Measurements from ENCODE around the gene LPAR1. TPM values are rescaled to one million over a fixed set of nuclear protein-coding genes. Genes with fewer than 3 reads are reported as not detected.

The LPAR1 gene
- total RNA-seq, 4 donors from 2014 or later: 21.9 to 55.0 (median 25.9) TPM

DNA sequence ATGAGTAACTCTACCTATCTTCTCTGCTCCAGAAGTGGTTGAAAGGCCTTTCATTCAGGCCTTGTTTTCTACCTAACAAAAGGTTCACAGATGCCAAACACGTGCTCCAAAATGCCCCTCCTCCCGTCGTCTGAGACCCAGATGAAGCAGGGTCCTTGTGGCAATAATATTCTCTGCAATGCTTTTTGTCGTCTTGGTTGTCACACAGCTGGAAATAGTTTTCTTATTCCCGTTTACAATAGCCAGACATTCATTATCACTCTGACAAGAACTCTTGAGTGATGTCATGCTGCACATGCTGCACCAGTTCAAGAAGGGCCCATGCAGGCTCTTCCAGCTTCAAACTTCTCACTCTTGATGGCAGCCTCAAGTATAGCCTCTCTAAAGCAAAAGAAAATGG is 7.8 kb downstream of the LPAR1 start:
- WGBS, 2 donors: 57 to 68% methylated on average over 5 of the region's 5 CpGs
- intact Hi-C loops (cut with DNase I; ENCODE audit: low total_unique reads): no loop called here
- no peak for DNase-seq (ENCODE audit: low spot score in 2 of 2)

DNA sequence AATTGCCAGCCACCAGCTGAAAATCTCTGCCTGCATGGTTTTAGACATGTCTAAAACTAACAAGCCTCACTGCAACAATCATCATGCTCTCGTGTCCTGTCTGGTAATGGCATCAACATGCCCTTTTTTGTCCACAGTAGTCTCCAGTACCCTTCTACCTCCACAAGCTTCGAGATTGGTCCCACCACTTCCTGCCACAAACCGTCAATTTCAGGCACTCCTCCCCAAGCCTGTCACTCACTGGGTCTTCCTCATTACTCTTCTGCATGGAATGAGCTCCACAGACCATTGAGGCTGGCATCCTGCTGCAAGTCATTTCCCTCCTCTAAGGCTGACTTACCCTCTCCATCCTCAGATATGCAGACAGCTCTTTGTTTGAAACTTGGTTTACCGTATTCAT is 9.0 kb downstream of the LPAR1 start:
- DNase-seq (ENCODE audit: low spot score in 2 of 2): no peak
- intact Hi-C loops (cut with DNase I; ENCODE audit: low total_unique reads): no loop called here
- H3K4me3 ChIP-seq (ENCODE audit: low read depth, poor library complexity, severe bottlenecking): no peak overlapping the region
- TF ChIP-seq, protein P1, sequence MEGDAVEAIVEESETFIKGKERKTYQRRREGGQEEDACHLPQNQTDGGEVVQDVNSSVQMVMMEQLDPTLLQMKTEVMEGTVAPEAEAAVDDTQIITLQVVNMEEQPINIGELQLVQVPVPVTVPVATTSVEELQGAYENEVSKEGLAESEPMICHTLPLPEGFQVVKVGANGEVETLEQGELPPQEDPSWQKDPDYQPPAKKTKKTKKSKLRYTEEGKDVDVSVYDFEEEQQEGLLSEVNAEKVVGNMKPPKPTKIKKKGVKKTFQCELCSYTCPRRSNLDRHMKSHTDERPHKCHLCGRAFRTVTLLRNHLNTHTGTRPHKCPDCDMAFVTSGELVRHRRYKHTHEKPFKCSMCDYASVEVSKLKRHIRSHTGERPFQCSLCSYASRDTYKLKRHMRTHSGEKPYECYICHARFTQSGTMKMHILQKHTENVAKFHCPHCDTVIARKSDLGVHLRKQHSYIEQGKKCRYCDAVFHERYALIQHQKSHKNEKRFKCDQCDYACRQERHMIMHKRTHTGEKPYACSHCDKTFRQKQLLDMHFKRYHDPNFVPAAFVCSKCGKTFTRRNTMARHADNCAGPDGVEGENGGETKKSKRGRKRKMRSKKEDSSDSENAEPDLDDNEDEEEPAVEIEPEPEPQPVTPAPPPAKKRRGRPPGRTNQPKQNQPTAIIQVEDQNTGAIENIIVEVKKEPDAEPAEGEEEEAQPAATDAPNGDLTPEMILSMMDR (IDR thresholded peaks at IDR 0.05): no peak
- TF ChIP-seq POLR2A (IDR thresholded peaks at IDR 0.05): no peak
- WGBS, 2 donors: 76 to 90% methylated on average over 4 of the region's 4 CpGs

More for the DNA sequence above, 7.8 kb downstream of the LPAR1 start:
- TF ChIP-seq, protein P1 (IDR thresholded peaks at IDR 0.05): no peak
- no peak for TF ChIP-seq POLR2A (IDR thresholded peaks at IDR 0.05)
- H3K4me3 ChIP-seq (ENCODE audit: low read depth, poor library complexity, severe bottlenecking): no peak overlapping the region

DNA sequence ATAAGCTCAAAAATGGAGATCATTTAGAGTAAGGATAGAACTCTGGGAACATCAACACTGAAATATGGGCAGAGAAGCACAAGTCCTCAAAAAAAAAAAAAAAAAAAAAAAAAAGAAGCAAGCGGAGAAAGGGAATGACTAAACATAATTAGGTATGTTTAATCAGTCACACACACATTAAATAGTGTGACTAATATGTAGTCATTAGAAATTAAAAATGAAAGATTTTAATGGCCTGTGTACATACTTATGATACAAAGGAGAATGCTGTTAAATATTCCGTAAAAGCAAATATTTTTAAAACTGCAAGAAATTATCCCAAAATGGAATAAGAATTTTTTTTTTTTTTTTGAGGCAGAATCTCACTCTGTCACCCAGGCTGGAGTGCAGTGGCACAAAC is 10.5 kb downstream of the LPAR1 start:
- TF ChIP-seq, protein P1 (IDR thresholded peaks at IDR 0.05): no peak
- no peak for TF ChIP-seq POLR2A (IDR thresholded peaks at IDR 0.05)
- no peak overlapping the region for H3K4me3 ChIP-seq (ENCODE audit: low read depth, poor library complexity, severe bottlenecking)
- intact Hi-C loops (cut with DNase I; ENCODE audit: low total_unique reads): no loop called here
- no peak for DNase-seq (ENCODE audit: low spot score in 2 of 2)
- 75 to 77% methylated on average over 2 of the region's 2 CpGs for WGBS, 2 donors

DNA sequence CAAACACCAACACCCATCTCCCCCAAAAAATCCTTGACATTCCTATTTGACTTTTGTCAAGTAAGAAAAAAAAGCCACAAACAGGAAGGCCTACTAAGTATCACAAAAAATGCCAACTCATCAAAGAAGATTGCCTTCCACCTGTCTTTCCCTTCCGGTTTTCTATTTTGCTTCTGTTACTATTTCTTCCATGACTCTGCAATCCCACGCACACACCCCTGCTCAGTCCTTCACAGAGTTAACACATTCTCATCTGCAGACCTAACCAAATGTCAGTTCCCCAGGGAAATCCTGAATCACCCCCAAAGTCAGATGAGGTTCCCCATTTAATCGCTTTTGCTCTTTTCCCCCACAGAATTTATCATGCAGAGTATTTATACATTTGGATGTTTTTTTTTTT is 15.1 kb downstream of the LPAR1 start:
- intact Hi-C loops (cut with DNase I; ENCODE audit: low total_unique reads): no loop called here
- DNase-seq (ENCODE audit: low spot score in 2 of 2): no peak
- TF ChIP-seq, protein P1 (IDR thresholded peaks at IDR 0.05): no peak
- TF ChIP-seq POLR2A (IDR thresholded peaks at IDR 0.05): no peak
- no peak overlapping the region for H3K4me3 ChIP-seq (ENCODE audit: low read depth, poor library complexity, severe bottlenecking)
- WGBS, 2 donors: 73 to 80% methylated on average over 3 of the region's 3 CpGs

DNA sequence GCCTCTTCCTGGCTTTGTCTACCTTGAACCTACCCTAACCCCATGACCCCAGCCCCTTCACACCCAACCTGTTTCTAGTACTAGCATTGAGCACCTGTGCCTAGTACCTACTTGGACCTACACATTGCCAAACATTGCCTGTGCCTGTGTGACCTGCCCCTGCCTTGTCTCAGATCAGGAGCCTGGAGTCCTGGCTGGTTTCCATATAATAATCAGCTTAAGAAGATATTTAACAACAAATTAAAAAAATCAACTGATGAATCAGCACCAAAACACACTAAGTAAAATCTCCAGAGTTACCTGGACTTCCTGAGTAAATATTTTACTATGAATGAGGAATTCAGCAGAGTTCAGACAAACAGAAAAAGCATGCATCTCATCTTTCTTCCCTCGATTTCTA is 17.7 kb downstream of the LPAR1 start:
- no peak for DNase-seq (ENCODE audit: low spot score in 2 of 2)
- H3K4me3 ChIP-seq (ENCODE audit: low read depth, poor library complexity, severe bottlenecking): no peak overlapping the region
- 63 to 71% methylated on average over 1 of the region's 1 CpG for WGBS, 2 donors
- intact Hi-C loops (cut with DNase I; ENCODE audit: low total_unique reads): no loop called here
- no peak for TF ChIP-seq POLR2A (IDR thresholded peaks at IDR 0.05)
- TF ChIP-seq, protein P1 (IDR thresholded peaks at IDR 0.05): no peak

DNA sequence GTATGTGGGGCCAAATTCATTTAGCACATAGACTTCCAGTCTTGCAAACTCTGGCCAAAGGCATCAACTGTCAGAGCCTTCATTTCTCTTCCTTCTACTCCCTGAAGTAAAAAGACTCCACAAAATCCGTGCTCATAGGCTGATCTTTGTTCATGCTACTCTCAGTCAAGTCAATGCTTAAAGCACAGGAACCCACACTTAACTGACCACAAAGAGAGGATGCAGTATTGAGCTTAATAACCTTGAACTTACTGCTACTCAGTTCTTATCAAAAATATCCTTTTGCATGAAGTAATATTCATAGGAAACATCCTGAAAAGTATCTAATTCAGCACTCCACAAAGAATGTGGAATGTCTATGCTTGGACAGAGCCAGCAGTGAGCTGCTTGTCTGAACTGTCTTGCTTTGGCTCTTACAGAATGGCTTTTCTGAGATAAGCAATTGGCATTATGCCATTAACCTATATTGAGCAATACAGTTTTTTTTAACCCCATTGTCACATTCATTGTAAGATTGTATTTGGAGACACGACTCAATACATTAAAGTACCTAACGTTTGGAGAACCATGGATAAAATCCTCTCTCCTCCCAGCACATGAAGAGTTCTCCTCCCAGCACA is 21.7 kb downstream of the LPAR1 start:
- no peak for TF ChIP-seq POLR2A (IDR thresholded peaks at IDR 0.05)
- TF ChIP-seq, protein P1 (IDR thresholded peaks at IDR 0.05): no peak
- intact Hi-C loops (cut with DNase I; ENCODE audit: low total_unique reads): no loop called here
- DNase-seq (ENCODE audit: low spot score in 2 of 2): no peak
- H3K4me3 ChIP-seq (ENCODE audit: low read depth, poor library complexity, severe bottlenecking): no peak overlapping the region
- 22 to 25% methylated on average over 3 of the region's 3 CpGs for WGBS, 2 donors

Data from lower leg skin (tissue), 4 donors.